Heart left ventricle (tissue), 16 donors: ENCODE measurements around the gene NEK5. TPM values are rescaled to one million over a fixed set of nuclear protein-coding genes. Genes with fewer than 3 reads are reported as not detected.
"Not testable (repeated sequence)": the region's sequence is repeated elsewhere in the genome, so short reads cannot be mapped to it uniquely, and the experiment has no call there.

Experiments used
- ATAC-seq, 4 donors: fragments of 200-7000 bp; cut with Tn5 transposase; one replicate each; pipeline ENCODE4 v1.9.1; 2020 to 2022; ENCODE audit warnings: moderate library complexity in 4 of 4, mild to moderate bottlenecking in 3 of 4, moderate number of reproducible peaks in 1 of 4
- DNase-seq, 5 donors: peaks; one replicate each; pipeline ENCODE4 v3.0.0-alpha.2; 2020
- H3K27ac ChIP-seq, 12 donors: fragments of 200-600 bp; sonication (generic) in 4 of 12; one replicate each; pipeline versions ENCODE4 v1.5.0 to v1.8.0; 2016 to 2022; ENCODE audit warnings: mild to moderate bottlenecking in 2 of 12
- H3K27me3 ChIP-seq, 9 donors: fragments of 200-600 bp; sonication (generic) in 2 of 9; one replicate each; pipeline versions ENCODE4 v1.5.1 to v1.8.0; 2016 to 2022; ENCODE audit warnings: mild to moderate bottlenecking in 3 of 9
- H3K36me3 ChIP-seq, 9 donors: fragments of 200-600 bp; sonication (generic) in 2 of 9; one replicate each; pipeline versions ENCODE4 v1.5.0 to v1.8.0; 2018 to 2022; ENCODE audit warnings: mild to moderate bottlenecking in 2 of 9
- H3K4me1 ChIP-seq, 12 donors: fragments of 200-600 bp; sonication (generic) in 4 of 12; one replicate each; pipeline versions ENCODE4 v1.5.0 to v1.8.0; 2016 to 2022; ENCODE audit warnings: mild to moderate bottlenecking in 3 of 12
- H3K4me3 ChIP-seq, 12 donors: fragments of 200-600 bp; sonication (generic) in 4 of 12; one replicate each; pipeline versions ENCODE4 v1.5.0 to v1.8.0; 2017 to 2022; ENCODE audit warnings: mild to moderate bottlenecking in 9 of 12, moderate library complexity in 4 of 12
- H3K9me3 ChIP-seq, 12 donors: fragments of 200-600 bp; sonication (generic) in 4 of 12; one replicate each; pipeline versions ENCODE4 v1.5.0 to v1.8.0; 2016 to 2022; ENCODE audit warnings: mild to moderate bottlenecking in 1 of 12
- CTCF ChIP-seq, 12 donors: fragments of 200-600 bp; sonication (generic) in 4 of 12; IDR thresholded peaks; one replicate each; pipeline versions ENCODE4 v1.5.0 to v1.8.0; 2018 to 2022; ENCODE audit warnings: antibody characterized with exemption in 12 of 12, mild to moderate bottlenecking in 5 of 12
- POLR2A ChIP-seq, 2 donors: fragments of 450-650 bp; IDR thresholded peaks; one replicate each; pipeline ENCODE4 v1.6.1; 2017; ENCODE audit warnings: antibody characterized with exemption in 2 of 2, mild to moderate bottlenecking in 2 of 2, moderate library complexity in 2 of 2
- WGBS, 4 donors: extraction: QIAGEN DNeasy Blood & Tissue Kit in 2 of 4; methylation state at CpG; one replicate each; pipeline versions ENCODE4 v1.1.5 to v1.1.7; 2013 to 2018; 5-methylcytosine and 5-hydroxymethylcytosine counted together
- intact Hi-C, 10 donors: fragments of 100-400 bp; cut with DNase I; formaldehyde crosslinking; loops; one replicate each; pipeline versions ENCODE4 v1.11.1 to v1.14.2; 2022
- polyA plus RNA-seq, 2 donors: library from polyadenylated mRNA; stranded (reverse); fragments of 200-250 nt; gene quantifications; one replicate each; pipeline ENCODE4 v1.2.3, GENCODE V29; 2013
- total RNA-seq, 9 donors: library from RNA; depleted of rRNA in 2 of 9; stranded (reverse); fragments of >200 nt in 2 of 9; fragmentation: NEBNext Ultra II Directional in 3 of 9; extraction: Animal tissue kit (Norgen Biotek cat#: 25700) in 3 of 9; gene quantifications; one replicate each; pipeline versions ENCODE4 v1.1.0 to v1.2.4, GENCODE V29; 2016 to 2023
- donor health status: ischemic (EF 13 %, LVEDD 7.1; RV severe dilation, severe dysfunction).
- donor health status: healthy with polysubstance abuse.
- donor health status: DM: no; HTN: yes; CAD: no.
- donor health status: DM: no; HTN: no; CAD: no.
- donor health status: ischemic (EF 25% LVEDD 6.9; RV normal size, moderate dysfunction).
- donor health status: ischemic (EF 25% LVEDD 5.7; RV mildly dilated, moderate dysfunction).
- donor health status: healthy.
- donor health status: DM: yes; HTN: yes; CAD: no.
- donor health status: ischemic (EF 35%, LVEDD 5.7; RV mildly dilated, moderate dysfunction).
- donor health status: nonischemic (EF 11% LVEDD 7.7; RV severe dilation, severe dysfunction).
- donor health status: DM: yes; HTN: yes; CAD: no.
- donor health status: PGD.
- donor health status: ischemic (EF 29% LVEDD 5.4; RV normal size, mild dysfunction).
- donor health status: nonischemic (EF 23%, LVEDD 6.1; RV moderate dilation, normal function).

NEK5 gene
- total and polyA plus RNA-seq, 11 donors, result 0.04 to 1.1 (median 0.41) TPM; not detected in 3

GRCh38 chr13:52169839-52170238, 41.0 kb upstream of the NEK5 start:
- 88 to 96% (median 92%) methylated on average over 5 of the region's 5 CpGs for WGBS, 4 donors
- TF ChIP-seq CTCF (IDR thresholded peaks at IDR 0.05) (no peak), POLR2A (IDR thresholded peaks at IDR 0.05) (no peak)
- H3K9me3 ChIP-seq, result no peaks in the 10 kb centered on the region
- DNase-seq (no peak), ATAC-seq (no peak)
- H3K27me3 ChIP-seq, result no peaks in the 10 kb centered on the region
- intact Hi-C loops, result no loop called here
- no peak overlapping the region for H3K4me3 ChIP-seq
- H3K27ac ChIP-seq, result no peak overlapping the region
- H3K36me3 ChIP-seq, result peaks cover 0 to 95% (median 60%) of the 10 kb centered on the region in 9 donors
- peaks cover 0 to 4% (median 0%) of the 10 kb centered on the region in 12 donors for H3K4me1 ChIP-seq

DNA sequence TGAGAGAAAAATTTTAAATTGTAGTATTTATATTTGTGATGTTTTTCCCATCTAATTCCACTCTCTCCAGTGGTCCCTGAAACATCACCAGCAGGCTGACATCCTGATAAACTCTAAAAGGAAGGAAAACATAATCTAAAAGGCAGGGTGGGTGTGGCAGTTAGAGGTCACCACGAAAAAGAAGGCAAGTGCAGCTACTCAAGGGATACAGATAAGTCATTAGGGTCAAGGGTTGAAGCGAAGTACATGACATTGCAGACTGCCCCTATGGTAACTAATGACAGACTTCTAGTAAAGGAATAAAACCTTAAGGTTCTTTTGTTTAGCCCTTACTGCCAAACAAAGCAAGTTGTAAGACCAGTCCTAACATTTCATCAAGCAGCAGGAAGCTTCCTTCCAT, 36.5 kb upstream of the NEK5 start:
- Histone ChIP-seq H3K9me3 (no peaks in the 10 kb centered on the region), H3K4me3 (no peak overlapping the region), H3K27ac (no peak overlapping the region), H3K27me3 (no peaks in the 10 kb centered on the region), H3K4me1 (peaks cover 0 to 25% (median 10%) of the 10 kb centered on the region in 12 donors), H3K36me3 (peaks cover 0 to 53% (median 46%) of the 10 kb centered on the region in 9 donors)
- intact Hi-C loops, result no loop called here
- DNase-seq (no peak), ATAC-seq (no peak)
- TF ChIP-seq POLR2A (IDR thresholded peaks at IDR 0.05), result no peak
- TF ChIP-seq CTCF (IDR thresholded peaks at IDR 0.05), result no peak
- WGBS, 4 donors, result 52 to 59% (median 55%) methylated on average over 2 of the region's 2 CpGs

DNA sequence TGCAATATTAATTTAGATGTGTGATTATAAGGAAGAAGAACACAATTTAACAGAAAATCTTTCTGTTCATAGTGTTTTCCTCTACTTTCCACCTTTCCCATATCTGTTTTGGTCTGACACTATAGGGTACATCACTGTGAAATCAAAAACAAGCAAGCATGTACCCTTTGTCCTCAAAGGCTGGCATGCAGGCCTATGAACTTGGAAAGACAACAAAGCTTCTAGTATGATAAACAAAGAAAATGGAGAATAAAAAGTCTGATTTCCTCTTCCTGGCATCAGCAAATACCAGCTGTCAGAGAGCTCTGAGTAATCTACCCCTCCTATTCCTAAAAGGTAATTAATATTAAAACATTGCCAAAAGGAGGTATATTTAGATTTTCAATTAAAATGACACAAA, 36.1 kb upstream of the NEK5 start:
- Histone ChIP-seq H3K27me3 (no peaks in the 10 kb centered on the region), H3K4me1 (peaks cover 0 to 29% (median 12%) of the 10 kb centered on the region in 12 donors), H3K27ac (no peak overlapping the region), H3K9me3 (no peaks in the 10 kb centered on the region), H3K36me3 (peaks cover 0 to 49% (median 42%) of the 10 kb centered on the region in 9 donors), H3K4me3 (no peak overlapping the region)
- no peak for DNase-seq
- intact Hi-C loops, result no loop called here
- no peak for ATAC-seq
- TF ChIP-seq POLR2A (IDR thresholded peaks at IDR 0.05), result no peak
- TF ChIP-seq CTCF (IDR thresholded peaks at IDR 0.05), result no peak

DNA sequence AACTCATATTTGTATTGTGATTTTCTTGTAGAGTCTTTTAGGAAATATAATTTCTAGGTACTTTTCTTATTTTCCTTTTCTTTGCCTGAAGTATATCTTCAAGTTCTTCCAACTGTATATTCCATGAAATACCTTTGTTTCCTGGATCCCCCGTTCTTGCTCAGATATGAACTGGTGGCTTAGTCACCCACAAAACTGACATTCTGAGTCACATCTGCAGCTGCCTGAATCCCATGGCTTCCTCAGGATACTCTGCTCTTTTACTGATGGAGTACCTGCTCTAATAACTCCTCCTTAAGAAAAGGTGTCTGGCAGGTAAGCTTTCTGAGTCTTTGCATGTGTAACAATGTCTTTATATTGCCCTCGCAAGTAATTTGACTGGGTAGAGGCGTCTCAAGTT, 35.0 kb upstream of the NEK5 start:
- Histone ChIP-seq H3K36me3 (peaks cover 0 to 38% (median 32%) of the 10 kb centered on the region in 9 donors), H3K4me1 (peaks cover 0 to 35% (median 17%) of the 10 kb centered on the region in 12 donors)
- H3K27me3 ChIP-seq, intact Hi-C loops, ATAC-seq, H3K4me3 ChIP-seq, H3K9me3 ChIP-seq, DNase-seq, H3K27ac ChIP-seq: not testable (repeated sequence)
- WGBS, 4 donors, result 91 to 98% (median 97%) methylated on average over 3 of the region's 3 CpGs
